Activated T-cell treated with anti-CD3 and anti-CD28 coated beads, Interleukin-2, amount 50 U/mL, for 72 hours (primary cell): ENCODE data around the gene NOX4. TPM values are rescaled to one million over a fixed set of nuclear protein-coding genes. Genes with fewer than 3 reads are reported as not detected.
"Not testable (repeated sequence)": the region's sequence is repeated elsewhere in the genome, so short reads cannot be mapped to it uniquely, and the experiment has no call there.

ENCODE experiments used
- ATAC-seq, 2 donors: fragments of 150-1000 bp; cut with Tn5 transposase; replicated peaks in 1 of 2; 2 replicates each; pipeline ENCODE4 v1.10.0; 2021; ENCODE audit warnings: moderate library complexity in 2 of 2, mild to moderate bottlenecking in 1 of 2
- DNase-seq, 2 donors: peaks; one replicate each; pipeline ENCODE4 v3.0.0; 2021 to 2022; ENCODE audit warnings: mixed read lengths in 1 of 2
- H3K27ac Mint-ChIP-seq: one replicate; pipeline ENCODE4 v1.8.0; 2022; ENCODE audit warnings: mild to moderate bottlenecking, moderate library complexity, mixed read lengths
- H3K27me3 Mint-ChIP-seq: one replicate; pipeline ENCODE4 v1.8.0; 2022; ENCODE audit warnings: low read depth, mixed read lengths
- H3K36me3 Mint-ChIP-seq, 2 donors: one replicate each; pipeline ENCODE4 v1.8.0; 2022; ENCODE audit warnings: mixed read lengths in 2 of 2, mild to moderate bottlenecking in 1 of 2; ENCODE audit not compliant: insufficient read depth in 2 of 2
- H3K4me1 Mint-ChIP-seq: one replicate; pipeline ENCODE4 v1.8.0; 2022; ENCODE audit warnings: low read depth, mixed read lengths
- H3K4me3 Mint-ChIP-seq, 2 donors: one replicate each; pipeline ENCODE4 v1.8.0; 2022; ENCODE audit warnings: mild to moderate bottlenecking in 2 of 2, mixed read lengths in 2 of 2, moderate library complexity in 2 of 2
- H3K9me3 Mint-ChIP-seq, 2 donors: one replicate each; pipeline ENCODE4 v1.8.0; 2022; ENCODE audit warnings: mixed read lengths in 2 of 2
- total RNA-seq, 2 donors: library from RNA; stranded (reverse); gene quantifications; one replicate each; pipeline ENCODE4 v1.2.3, GENCODE V29; 2022

Gene NOX4
- total RNA-seq, 2 donors from 2014 or later, result not detected

DNA sequence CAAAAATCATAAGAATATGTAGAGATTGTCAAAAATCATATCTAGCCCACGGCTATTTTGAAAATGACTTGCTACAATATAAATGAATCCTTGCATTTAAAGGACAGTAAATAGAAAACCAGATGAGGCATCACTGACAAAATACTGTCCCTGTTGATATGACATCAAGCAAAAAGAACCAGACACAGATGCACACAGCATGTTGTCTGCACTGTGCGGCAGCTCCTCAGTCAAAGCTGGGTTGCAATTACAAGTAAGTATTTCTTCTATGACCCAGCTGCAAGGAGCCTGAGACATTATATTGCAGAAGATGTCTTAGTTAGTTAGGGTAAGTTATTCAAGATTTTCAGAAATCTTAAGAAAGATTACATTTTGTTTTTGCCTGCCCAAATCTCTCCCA is 136.7 kb downstream of the NOX4 start:
- H3K9me3 Mint-ChIP-seq, H3K27ac Mint-ChIP-seq, DNase-seq, H3K4me1 Mint-ChIP-seq, H3K36me3 Mint-ChIP-seq, H3K27me3 Mint-ChIP-seq, ATAC-seq, H3K4me3 Mint-ChIP-seq: not testable (repeated sequence)

DNA sequence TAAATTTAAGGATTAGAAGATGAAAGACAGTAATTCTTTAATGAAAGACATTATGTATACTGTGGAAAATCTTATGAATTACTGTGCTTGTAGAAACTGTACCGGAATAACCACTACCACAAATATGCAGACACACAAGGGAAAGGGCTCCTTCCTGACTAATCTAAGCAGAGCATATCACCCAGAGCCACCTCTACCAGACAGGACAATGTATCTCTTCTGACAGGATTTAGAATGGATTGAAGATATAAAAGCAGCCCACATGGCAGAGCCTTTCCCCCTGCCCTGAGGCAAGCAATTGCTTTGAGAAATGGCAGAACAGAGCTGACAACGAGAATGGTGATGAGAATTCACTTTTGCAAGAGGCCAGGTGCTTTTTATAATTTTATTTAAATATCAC is 144.1 kb downstream of the NOX4 start:
- Mint-ChIP-seq H3K27me3 (no peaks in the 10 kb centered on the region), H3K4me3 (no peak overlapping the region), H3K4me1 (no peaks in the 10 kb centered on the region), H3K36me3 (no peaks in the 10 kb centered on the region), H3K9me3 (peaks cover 0 to 2% of the 10 kb centered on the region in 2 donors), H3K27ac (no peak overlapping the region)
- DNase-seq, result no peak
- ATAC-seq, result no peak

- H3K36me3 Mint-ChIP-seq, result no peaks in the 10 kb centered on the region
- ATAC-seq (no peak), DNase-seq (no peak)
- H3K4me3 Mint-ChIP-seq, result no peak overlapping the region
- H3K9me3 Mint-ChIP-seq, result peaks cover 0 to 2% of the 10 kb centered on the region in 2 donors
- no peaks in the 10 kb centered on the region for H3K27me3 Mint-ChIP-seq
- H3K4me1 Mint-ChIP-seq, result no peaks in the 10 kb centered on the region
- H3K27ac Mint-ChIP-seq, result no peak overlapping the region
These were observed 144.6 kb downstream of the NOX4 start for GRCh38 chr11:89346601-89347000.

- H3K27ac Mint-ChIP-seq, H3K9me3 Mint-ChIP-seq, ATAC-seq, H3K36me3 Mint-ChIP-seq, H3K4me3 Mint-ChIP-seq, H3K4me1 Mint-ChIP-seq, DNase-seq, H3K27me3 Mint-ChIP-seq: not testable (repeated sequence)
These were observed 148.1 kb downstream of the NOX4 start for GRCh38 chr11:89342880-89343572.

DNA sequence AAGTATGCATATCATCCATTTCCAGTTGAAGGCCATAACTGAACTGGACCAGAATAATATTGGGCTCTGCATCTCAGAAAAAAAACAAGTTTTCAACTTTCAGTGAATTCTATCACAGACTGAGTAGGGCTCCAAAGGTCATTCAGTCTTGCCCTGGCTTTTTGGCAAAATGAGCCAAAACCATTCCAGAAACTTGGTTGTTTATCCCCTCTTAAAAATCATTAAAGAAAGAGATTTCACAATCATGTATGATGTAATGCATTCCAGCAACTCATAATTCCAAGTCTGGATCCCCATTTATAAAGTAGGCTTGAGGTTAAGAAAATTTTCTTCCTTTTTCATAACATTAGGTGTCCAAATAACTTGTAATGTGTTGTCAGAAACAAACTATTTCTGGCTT is 150.7 kb downstream of the NOX4 start:
- ATAC-seq, H3K27me3 Mint-ChIP-seq, H3K4me3 Mint-ChIP-seq, H3K9me3 Mint-ChIP-seq, H3K36me3 Mint-ChIP-seq, H3K4me1 Mint-ChIP-seq, H3K27ac Mint-ChIP-seq, DNase-seq: not testable (repeated sequence)

- not testable (repeated sequence) for H3K9me3 Mint-ChIP-seq, H3K27me3 Mint-ChIP-seq, ATAC-seq, DNase-seq, H3K36me3 Mint-ChIP-seq, H3K27ac Mint-ChIP-seq, H3K4me3 Mint-ChIP-seq, H3K4me1 Mint-ChIP-seq
These were observed 153.1 kb downstream of the NOX4 start for GRCh38 chr11:89338073-89338472.

GRCh38 chr11:89337100-89337650 is 154.0 kb downstream of the NOX4 start:
- not testable (repeated sequence) for DNase-seq, ATAC-seq, H3K4me1 Mint-ChIP-seq, H3K36me3 Mint-ChIP-seq, H3K27me3 Mint-ChIP-seq, H3K9me3 Mint-ChIP-seq, H3K27ac Mint-ChIP-seq, H3K4me3 Mint-ChIP-seq

DNA sequence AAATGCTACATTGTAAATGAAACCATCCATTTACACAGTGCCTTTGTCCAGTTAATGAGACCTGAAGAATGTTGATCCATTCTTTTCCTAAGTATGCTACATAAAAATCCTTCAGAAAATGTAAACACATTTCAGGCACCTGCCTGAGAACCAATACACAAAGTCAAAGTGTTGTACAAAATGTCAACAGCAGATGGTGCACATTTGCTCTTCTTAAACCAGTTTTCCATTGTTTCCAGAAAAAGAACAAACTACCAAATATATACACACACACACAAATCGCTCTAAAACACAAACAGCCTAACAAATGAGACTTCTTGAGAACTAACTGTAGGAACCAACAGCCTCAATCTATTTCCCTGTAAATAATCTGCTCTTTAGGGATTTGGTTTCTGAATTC is 157.5 kb downstream of the NOX4 start:
- DNase-seq, H3K9me3 Mint-ChIP-seq, H3K36me3 Mint-ChIP-seq, ATAC-seq, H3K27me3 Mint-ChIP-seq, H3K27ac Mint-ChIP-seq, H3K4me1 Mint-ChIP-seq, H3K4me3 Mint-ChIP-seq: not testable (repeated sequence)

DNA sequence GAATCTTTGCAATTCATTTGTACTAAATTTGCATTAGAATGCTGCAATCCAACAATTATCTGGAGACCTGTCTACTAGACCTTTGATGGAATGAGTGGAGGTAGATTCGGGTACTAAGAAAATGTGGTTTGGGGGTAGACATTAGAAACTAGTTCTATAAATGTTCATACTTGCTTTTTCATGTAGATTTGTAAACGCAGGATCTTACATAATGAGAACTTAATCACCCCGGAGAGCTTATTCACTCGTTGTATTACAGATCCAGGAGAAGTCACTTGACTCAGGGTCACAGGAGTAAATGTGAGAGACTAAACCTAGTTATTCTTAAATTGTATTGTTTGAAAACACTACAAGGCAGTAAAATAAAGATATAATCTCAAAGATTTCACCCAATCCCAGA is 159.2 kb downstream of the NOX4 start:
- H3K36me3 Mint-ChIP-seq, H3K27ac Mint-ChIP-seq, H3K9me3 Mint-ChIP-seq, H3K27me3 Mint-ChIP-seq, H3K4me3 Mint-ChIP-seq, ATAC-seq, H3K4me1 Mint-ChIP-seq, DNase-seq: not testable (repeated sequence)

- DNase-seq (no peak), ATAC-seq (no peak)
- no peaks in the 10 kb centered on the region for H3K36me3 Mint-ChIP-seq
- no peak overlapping the region for H3K27ac Mint-ChIP-seq
- no peaks in the 10 kb centered on the region for H3K4me1 Mint-ChIP-seq
- H3K9me3 Mint-ChIP-seq, result no peaks in the 10 kb centered on the region
- no peaks in the 10 kb centered on the region for H3K27me3 Mint-ChIP-seq
- H3K4me3 Mint-ChIP-seq, result no peak overlapping the region
These were observed 163.3 kb downstream of the NOX4 start for GRCh38 chr11:89327885-89328284.

DNA sequence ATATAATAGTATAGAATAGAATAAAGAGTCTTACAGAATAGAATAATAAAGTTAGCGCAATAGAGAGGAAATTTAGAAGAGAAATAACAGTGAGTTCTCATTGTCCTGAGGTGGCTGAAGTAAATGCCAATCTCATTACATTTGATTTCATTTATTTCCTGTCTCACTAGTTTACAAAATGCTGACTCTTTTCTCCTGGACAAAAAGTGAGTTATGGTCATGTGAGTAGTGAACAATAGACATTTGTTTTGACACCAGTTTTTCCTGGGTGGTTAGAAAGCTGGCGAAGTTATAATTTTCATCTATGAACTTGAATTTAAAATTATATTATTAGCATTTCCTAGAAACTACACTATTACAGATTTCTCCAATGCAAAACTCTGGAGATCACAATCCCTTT is 169.8 kb downstream of the NOX4 start:
- no peak for ATAC-seq
- Mint-ChIP-seq H3K9me3 (peaks cover 0 to 2% of the 10 kb centered on the region in 2 donors), H3K27me3 (no peaks in the 10 kb centered on the region), H3K27ac (no peak overlapping the region), H3K4me3 (no peak overlapping the region), H3K36me3 (peaks cover 0 to 1% of the 10 kb centered on the region in 2 donors), H3K4me1 (no peaks in the 10 kb centered on the region)
- no peak for DNase-seq

GRCh38 chr11:89310607-89311006 is 180.6 kb downstream of the NOX4 start:
- not testable (repeated sequence) for H3K4me3 Mint-ChIP-seq, H3K4me1 Mint-ChIP-seq, H3K27ac Mint-ChIP-seq, ATAC-seq, H3K9me3 Mint-ChIP-seq, H3K36me3 Mint-ChIP-seq, H3K27me3 Mint-ChIP-seq, DNase-seq

- H3K27ac Mint-ChIP-seq, H3K4me1 Mint-ChIP-seq, H3K9me3 Mint-ChIP-seq, DNase-seq, H3K27me3 Mint-ChIP-seq, H3K4me3 Mint-ChIP-seq, ATAC-seq, H3K36me3 Mint-ChIP-seq: not testable (repeated sequence)
These were observed 181.7 kb downstream of the NOX4 start for GRCh38 chr11:89309321-89309985.

DNA sequence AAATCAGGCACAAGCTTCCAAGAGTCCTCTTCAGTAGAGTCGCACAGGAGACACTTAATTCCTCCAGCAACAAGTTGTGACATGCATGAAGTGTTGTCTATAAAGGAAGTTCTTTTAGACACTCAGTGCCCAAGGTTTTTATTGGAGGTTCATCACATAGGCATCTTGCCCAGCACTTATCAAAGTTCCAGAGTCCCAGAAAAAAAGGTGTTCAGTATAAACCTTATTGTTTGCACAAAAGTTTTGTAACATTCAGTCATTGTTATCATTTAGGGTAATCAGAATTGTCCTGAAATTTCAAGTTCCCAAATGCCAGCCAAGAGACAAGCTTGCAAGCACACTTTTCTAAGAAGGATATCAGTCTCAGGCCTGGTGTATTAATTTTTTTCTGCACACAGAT is 182.9 kb downstream of the NOX4 start:
- H3K27me3 Mint-ChIP-seq, H3K9me3 Mint-ChIP-seq, H3K36me3 Mint-ChIP-seq, DNase-seq, H3K4me1 Mint-ChIP-seq, H3K4me3 Mint-ChIP-seq, ATAC-seq, H3K27ac Mint-ChIP-seq: not testable (repeated sequence)
